Measurements from ENCODE around the gene DNAL4.

The DNAL4 gene

DNA sequence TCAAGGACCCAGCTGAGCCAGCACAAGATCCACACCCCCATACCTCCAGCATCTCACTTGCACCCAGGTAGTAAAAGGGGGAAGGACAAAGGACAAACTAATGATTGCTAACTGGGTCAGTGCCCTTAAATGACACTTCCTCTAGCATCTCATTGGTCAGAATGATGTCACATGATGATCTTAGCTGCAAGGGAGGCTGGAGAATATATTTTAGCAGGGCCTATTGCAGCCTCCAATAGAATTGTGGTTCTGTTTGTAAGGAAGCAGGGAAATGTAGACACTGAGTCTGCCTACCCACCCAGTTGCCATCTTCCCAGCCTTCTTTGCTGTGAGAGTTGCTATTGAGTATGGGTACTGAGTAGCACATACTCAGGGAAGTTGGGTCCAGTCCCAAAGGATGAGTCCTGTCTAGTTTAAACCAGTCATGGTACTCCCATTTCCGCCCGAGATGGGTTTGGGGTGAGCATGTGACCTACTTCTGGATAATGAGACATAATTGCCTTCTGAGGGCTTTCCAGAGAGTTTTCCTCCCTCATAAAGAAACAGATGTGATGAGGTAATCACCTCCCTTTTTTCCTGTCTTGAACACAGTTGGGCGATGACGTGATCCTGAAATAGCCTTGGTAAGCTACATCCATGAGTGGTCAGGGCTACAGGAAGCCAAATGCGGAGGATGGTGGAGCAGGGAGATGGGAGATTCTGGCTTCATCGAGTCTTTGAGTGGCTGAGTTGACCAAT, 5.5 kb upstream of the DNAL4 start:
- TF ChIP-seq, protein P1, sequence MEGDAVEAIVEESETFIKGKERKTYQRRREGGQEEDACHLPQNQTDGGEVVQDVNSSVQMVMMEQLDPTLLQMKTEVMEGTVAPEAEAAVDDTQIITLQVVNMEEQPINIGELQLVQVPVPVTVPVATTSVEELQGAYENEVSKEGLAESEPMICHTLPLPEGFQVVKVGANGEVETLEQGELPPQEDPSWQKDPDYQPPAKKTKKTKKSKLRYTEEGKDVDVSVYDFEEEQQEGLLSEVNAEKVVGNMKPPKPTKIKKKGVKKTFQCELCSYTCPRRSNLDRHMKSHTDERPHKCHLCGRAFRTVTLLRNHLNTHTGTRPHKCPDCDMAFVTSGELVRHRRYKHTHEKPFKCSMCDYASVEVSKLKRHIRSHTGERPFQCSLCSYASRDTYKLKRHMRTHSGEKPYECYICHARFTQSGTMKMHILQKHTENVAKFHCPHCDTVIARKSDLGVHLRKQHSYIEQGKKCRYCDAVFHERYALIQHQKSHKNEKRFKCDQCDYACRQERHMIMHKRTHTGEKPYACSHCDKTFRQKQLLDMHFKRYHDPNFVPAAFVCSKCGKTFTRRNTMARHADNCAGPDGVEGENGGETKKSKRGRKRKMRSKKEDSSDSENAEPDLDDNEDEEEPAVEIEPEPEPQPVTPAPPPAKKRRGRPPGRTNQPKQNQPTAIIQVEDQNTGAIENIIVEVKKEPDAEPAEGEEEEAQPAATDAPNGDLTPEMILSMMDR (IDR thresholded peaks at IDR 0.05; ENCODE audit: insufficient read depth, low read depth, low read length, missing control alignments), result no peak
- no peak overlapping the region for H3K4me3 ChIP-seq (ENCODE audit: low read length)
- peak; percentile 18 for DNase-seq (ENCODE audit: low read depth)

DNA sequence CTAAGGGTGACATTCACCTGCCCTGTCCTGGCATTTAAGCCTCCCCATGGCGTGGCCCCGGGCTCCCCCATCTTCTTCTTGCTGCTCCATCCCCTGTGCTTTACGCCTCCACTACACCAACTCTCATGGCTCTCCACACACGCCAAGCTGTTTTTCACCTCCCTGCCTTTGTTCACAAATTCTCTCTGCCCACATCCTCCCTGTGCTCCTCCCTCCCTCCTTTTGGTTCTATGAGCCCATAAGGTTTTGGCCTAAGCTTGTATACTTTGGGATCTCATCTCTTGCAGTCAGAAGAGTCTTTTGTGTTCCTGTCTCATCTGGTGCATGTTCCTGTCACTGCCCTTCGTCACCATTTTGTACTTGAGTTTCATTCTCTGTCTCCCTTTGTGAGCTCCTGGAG, 4.6 kb upstream of the DNAL4 start:
- TF ChIP-seq, protein P1 (IDR thresholded peaks at IDR 0.05; ENCODE audit: insufficient read depth, low read depth, low read length, missing control alignments), result no peak
- H3K4me3 ChIP-seq (ENCODE audit: low read length), result no peak overlapping the region
- DNase-seq (ENCODE audit: low read depth), result no peak

DNA sequence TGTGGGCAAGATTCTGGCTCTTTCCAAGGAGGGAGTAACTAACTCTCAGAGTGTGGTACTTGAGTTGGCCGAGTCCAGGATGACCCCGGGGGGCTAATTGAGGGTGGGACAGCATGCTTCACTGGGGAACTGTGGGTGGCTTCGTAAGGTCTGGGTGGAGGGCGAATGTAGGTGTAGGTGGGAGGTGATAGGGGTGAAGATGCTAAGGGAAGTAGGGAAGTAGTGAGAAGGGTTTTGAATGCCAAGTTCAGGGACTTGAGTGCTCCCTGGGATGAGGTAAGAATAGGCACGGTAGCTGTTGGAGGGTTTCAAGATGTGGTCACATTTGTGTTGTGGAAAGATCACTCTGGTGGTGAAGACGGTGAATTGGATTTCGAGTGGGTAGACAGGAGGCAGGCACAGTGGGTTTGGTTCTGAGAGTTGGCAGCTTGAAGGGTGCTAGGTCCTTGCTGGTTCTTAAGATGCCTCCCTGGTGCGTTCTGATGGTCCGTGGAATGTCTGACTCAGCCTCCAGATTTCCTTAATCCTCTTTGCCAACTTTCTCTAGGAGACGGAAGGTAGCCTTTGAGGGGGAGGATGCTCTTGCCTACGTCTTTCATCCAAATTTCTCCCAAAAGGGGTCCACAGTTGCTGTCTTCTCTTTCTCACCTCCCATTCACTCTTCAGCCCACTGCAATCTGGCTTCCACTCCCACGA, 2.5 kb upstream of the DNAL4 start:
- no peak overlapping the region for H3K4me3 ChIP-seq (ENCODE audit: low read length)
- no peak for DNase-seq (ENCODE audit: low read depth)
- TF ChIP-seq, protein P1 (IDR thresholded peaks at IDR 0.05; ENCODE audit: insufficient read depth, low read depth, low read length, missing control alignments), result no peak

DNA sequence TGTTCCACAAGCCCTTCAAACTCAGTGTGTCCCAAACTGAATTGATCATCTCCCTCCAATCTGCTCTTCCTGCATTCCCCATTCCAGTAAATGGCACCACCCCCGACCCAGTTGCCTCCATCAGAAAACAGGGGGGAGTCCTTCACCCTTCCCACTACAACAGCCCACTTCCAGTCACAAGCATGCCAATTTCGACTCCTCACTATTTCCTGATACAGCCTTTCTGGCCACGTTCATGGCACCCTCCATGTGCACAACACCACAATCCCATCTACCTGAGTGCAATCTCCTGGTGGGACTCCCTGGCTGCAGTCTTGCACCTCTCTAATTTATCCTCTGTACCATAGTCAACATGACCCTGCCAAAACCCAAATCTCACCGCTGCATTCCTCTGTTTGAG, 1.6 kb upstream of the DNAL4 start:
- TF ChIP-seq, protein P1 (IDR thresholded peaks at IDR 0.05; ENCODE audit: insufficient read depth, low read depth, low read length, missing control alignments), result no peak
- no peak for DNase-seq (ENCODE audit: low read depth)
- H3K4me3 ChIP-seq (ENCODE audit: low read length), result no peak overlapping the region

DNA sequence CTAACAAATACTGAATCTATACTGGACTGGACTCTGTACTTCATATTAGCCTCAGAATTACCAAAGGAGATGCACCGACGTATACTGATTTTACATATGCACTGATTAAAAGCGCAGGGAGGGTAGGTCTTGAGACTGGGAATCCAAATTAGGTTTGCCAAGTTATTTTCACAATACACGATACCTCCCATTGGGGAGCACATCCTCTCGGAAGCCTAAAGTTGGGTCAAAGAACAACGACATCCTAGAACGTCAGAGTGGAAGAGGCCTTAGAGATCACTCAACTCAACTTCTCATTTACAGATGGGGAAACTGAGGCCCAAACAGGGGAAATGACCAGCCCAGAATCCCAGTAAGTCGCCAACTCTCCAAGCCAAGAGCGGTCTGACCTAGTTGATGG, 626 bp downstream of the DNAL4 start:
- no peak for DNase-seq (ENCODE audit: low read depth)
- peak overlapping the region; percentile 89 for H3K4me3 ChIP-seq (ENCODE audit: low read length)
- TF ChIP-seq, protein P1 (IDR thresholded peaks at IDR 0.05; ENCODE audit: insufficient read depth, low read depth, low read length, missing control alignments), result no peak

DNA sequence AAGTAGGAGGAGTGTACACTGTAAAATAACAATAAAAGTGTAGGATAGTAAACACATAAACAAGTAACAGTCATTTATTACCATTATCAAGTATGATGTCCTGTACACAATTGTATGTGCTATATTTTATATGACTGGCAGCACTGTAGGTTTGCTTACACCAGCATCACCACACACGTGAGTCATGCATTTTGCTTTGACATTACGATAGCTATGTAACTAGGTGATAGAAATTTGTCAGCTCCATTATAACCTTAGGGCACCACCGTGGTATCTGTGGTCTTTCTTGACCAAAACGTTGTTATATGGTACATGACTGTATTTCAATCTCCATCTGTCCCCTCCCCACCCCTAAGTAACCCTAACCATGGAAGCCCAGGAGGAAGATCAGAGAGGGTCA, 1.1 kb downstream of the DNAL4 start:
- peak overlapping the region; percentile 89 for H3K4me3 ChIP-seq (ENCODE audit: low read length)
- peak; percentile 74 for DNase-seq (ENCODE audit: low read depth)
- TF ChIP-seq, protein P1 (IDR thresholded peaks at IDR 0.05; ENCODE audit: insufficient read depth, low read depth, low read length, missing control alignments), result no peak
